ENCODE measurements around the gene VMAC. TPM values are rescaled to one million over a fixed set of nuclear protein-coding genes. Genes with fewer than 3 reads are reported as not detected.

The VMAC gene
- total and polyA plus RNA-seq, 2 of the 8 experiments (the other 6 are each of a cell fraction or from before 2014, with no cell fraction given) = 1.3 to 2.2 TPM

DNA sequence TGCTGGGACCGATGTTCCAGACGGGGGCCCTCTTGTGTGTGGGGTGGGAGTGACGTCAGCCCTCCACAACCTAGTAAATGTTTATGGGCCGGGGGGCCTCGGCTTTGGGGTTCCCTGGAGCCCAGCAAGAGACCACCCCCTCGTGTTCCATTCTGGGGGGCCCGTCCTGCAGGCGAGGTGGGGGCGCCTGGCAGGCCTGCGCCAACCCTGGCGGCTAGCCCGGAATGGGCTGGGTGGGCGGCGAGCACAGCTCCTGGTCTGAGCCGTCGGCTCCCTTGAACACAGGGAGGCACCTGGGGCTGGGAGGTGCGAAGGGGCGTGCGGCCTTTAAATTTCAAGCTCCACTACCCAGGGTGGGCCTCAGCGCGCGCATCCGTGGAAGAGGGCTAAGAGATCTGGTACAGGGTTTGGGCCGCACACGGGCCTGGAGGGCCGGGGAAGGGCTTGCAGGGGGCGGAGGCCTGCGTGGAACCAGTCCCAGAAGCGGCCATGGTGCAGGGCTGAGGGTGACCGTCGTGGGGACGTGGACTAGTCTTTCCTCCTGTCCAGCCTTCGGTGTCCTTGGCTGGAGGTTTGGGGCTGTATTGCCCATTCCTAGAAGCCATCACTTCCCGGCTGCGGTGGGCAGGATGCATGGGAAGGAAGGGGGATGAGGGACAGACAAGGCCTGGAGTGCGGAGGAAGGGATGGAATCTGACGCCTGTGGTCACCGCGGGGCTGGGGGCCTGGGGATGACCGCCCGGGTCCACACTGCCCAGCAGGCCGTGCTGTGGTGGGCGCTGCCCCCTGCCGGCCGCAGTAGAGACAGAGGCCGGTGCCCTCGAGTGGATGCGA is 12.5 kb upstream of the VMAC start (continued):
- TF ChIP-seq CHD7 (IDR thresholded peaks at IDR 0.05; ENCODE audit: insufficient replicate concordance, low read length) (no peak), HDAC2 (IDR thresholded peaks at IDR 0.05; ENCODE audit: borderline replicate concordance in 1 of 2, low read depth in 2 of 2, low read length in 2 of 2) (0 out of 4 replicates have a peak, but pooled peaks of 1 of the 2 experiments have one; percentile 50), RNF2 (IDR thresholded peaks at IDR 0.05; ENCODE audit: borderline replicate concordance, low read depth, low read length, missing control alignments, poor library complexity, severe bottlenecking) (no peak), BCL11A (IDR thresholded peaks at IDR 0.05; ENCODE audit: low read depth in 2 of 2, low read length in 2 of 2) (no peak), CBX5 (IDR thresholded peaks at IDR 0.05; ENCODE audit: low read depth, low read length) (no peak), RBBP5 (IDR thresholded peaks at IDR 0.05; ENCODE audit: borderline replicate concordance, low read depth, low read length) (no peak), GTF2F1 (IDR thresholded peaks at IDR 0.05; ENCODE audit: borderline replicate concordance, low read depth, low read length) (no peak), KDM5A (IDR thresholded peaks at IDR 0.05; ENCODE audit: low read length) (no peak), RFX5 (IDR thresholded peaks at IDR 0.05; ENCODE audit: borderline replicate concordance, low read depth, low read length) (no peak)
